ENCODE results near the gene VAMP3.
A peak's percentile ranks its signal among the peaks of the same experiment; 100 is the strongest.

VAMP3 gene

DNA sequence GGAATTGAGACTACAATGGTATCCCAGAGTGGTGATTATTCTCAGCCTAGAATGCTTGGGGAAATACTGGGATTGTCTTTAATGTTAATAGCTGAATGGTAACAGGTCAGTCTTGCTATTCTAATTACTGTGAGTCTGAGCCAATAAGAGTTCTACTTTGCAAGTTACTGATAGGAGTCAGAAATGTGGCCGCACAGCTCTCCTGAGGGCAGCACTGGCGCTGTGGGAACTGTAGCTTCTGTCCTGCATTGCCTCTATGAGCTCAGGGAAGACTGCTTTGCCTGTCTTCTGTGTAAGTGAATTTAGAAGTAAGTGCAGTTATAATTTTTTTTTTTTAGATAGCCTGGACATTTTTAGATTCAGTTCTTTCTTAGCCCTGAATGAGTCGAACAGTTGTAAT, 10.0 kb upstream of the VAMP3 start:
- no peak for TF ChIP-seq CTCF (conservative IDR thresholded peaks at IDR 0.05; ENCODE audit: low read length)

GRCh38 chr1:7767176-7767575, 3.9 kb upstream of the VAMP3 start:
- TF ChIP-seq CTCF (conservative IDR thresholded peaks at IDR 0.05; ENCODE audit: low read length): no peak
- no peak overlapping the region for H3K4me3 ChIP-seq (ENCODE audit: low read length)
- DNase-seq (ENCODE audit: low read depth): no peak

More for the DNA sequence above, 10.0 kb upstream of the VAMP3 start:
- DNase-seq (ENCODE audit: low read depth): no peak
- no peak overlapping the region for H3K4me3 ChIP-seq (ENCODE audit: low read length)

- no peak overlapping the region for H3K4me3 ChIP-seq (ENCODE audit: low read length)
- TF ChIP-seq CTCF (conservative IDR thresholded peaks at IDR 0.05; ENCODE audit: low read length): no peak
- DNase-seq (ENCODE audit: low read depth): no peak
These were observed 2.5 kb upstream of the VAMP3 start for GRCh38 chr1:7768583-7768982.

DNA sequence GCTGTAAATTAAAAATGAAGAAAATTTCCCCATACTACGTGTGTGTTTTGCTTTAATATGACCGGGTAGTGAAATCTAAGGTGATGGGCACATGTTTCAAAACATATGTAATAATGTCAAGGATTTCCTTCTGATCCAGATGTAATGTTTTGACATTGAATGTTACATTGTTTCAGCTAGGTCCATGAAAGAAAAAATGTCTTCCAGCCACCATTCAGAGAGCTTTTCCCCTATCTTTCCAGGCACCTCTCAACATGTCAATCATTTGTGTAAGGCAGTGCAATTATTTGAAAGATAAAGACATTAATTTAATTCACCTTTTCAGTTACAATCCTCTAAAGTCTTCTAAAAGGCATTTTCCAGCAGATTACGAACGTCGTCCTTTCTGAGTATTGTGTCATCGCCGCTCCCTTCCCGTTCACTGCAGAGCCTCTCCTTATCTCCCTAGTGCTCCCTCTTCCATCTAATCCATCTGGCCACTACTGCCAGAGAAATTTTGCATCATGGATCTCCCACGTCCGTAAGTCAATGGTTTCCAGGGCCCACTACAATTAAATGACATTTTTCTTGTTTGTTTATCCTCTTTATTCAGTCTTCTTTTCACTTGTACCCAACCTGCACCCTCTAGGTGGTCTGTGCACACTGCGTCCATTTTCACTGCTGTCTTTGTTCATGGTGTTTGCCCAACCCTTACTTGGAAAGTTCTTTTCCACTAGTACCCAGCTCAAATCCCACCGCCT, 1.3 kb upstream of the VAMP3 start:
- no peak for DNase-seq (ENCODE audit: low read depth)
- no peak overlapping the region for H3K4me3 ChIP-seq (ENCODE audit: low read length)
- TF ChIP-seq CTCF (conservative IDR thresholded peaks at IDR 0.05; ENCODE audit: low read length): no peak

GRCh38 chr1:7770669-7770996, 463 bp upstream of the VAMP3 start:
- TF ChIP-seq CTCF (conservative IDR thresholded peaks at IDR 0.05; ENCODE audit: low read length): no peak
- no peak for DNase-seq (ENCODE audit: low read depth)
- H3K4me3 ChIP-seq (ENCODE audit: low read length): peak overlapping the region; percentile 84

DNA sequence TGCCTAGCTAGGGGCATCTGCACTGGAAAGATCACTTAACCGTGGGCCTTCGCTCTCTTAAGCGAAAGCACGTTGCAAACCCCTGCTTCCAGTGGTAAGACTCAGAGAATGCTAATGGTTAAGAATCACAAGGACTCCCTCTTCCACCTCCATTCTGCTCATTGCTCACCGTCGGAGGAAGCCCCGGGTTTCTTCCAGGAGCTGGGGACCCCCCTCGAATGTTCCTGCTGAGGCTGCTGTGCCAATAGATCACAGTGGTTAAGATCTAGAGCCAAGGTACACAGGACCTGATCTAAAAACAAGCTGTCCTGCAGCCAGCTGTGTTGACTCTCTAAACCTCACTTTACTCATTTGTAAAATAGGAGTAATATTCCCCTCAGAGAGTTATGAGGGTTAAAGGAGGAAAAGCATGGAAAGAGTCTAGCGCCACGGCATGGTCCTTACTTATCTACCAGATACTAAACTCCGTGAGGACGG, 765 bp downstream of the VAMP3 start:
- no peak for TF ChIP-seq CTCF (conservative IDR thresholded peaks at IDR 0.05; ENCODE audit: low read length)
- peak overlapping the region; percentile 84 for H3K4me3 ChIP-seq (ENCODE audit: low read length)
- DNase-seq (ENCODE audit: low read depth): peak; percentile 8

DNA sequence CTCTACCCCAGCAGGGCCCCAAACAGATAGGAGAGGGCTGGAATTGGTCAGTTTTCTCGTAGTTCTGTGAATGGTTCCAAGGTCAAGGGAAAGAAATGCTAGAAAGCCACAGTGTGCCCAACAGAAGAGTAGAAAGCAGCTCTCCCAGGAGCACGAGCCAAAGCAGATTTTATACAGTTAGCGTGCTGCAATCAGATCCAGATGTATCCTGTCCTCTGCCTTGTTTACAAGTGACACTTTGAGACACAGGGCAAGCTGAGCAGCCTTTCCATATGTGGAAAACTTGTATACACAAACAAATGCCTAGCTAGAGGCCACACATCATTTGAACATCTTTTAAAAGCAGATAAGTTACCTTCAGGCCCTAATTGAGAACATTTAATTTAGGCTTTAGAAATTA, 6.5 kb downstream of the VAMP3 start:
- no peak for TF ChIP-seq CTCF (conservative IDR thresholded peaks at IDR 0.05; ENCODE audit: low read length)
- DNase-seq (ENCODE audit: low read depth): no peak
- H3K4me3 ChIP-seq (ENCODE audit: low read length): no peak overlapping the region

Data from AG10803 (cell line).